WTC11 (cell line): ENCODE data around the gene SLCO4A1. TPM values are rescaled to one million over a fixed set of nuclear protein-coding genes. Genes with fewer than 3 reads are reported as not detected.

Source experiments
- ATAC-seq: fragments of 200-7000 bp; cut with Tn5 transposase; 2 replicates; pipeline ENCODE4 v1.10.0; 2021; ENCODE audit warnings: mild to moderate bottlenecking, moderate library complexity
- CTCF ChIA-PET: fragments of 300-600 bp; sonication (Branson Sonifier 250); formaldehyde crosslinking; loops from one replicate; lab custom pipeline; 2021; ENCODE audit warnings: antibody characterized with exemption; lab: Charles Lee
- POLR2A ChIA-PET: fragments of 350-600 bp; sonication (Branson Sonifier 250); formaldehyde crosslinking; loops from one replicate; lab custom pipeline; 2021; ENCODE audit warnings: antibody characterized with exemption; lab: Charles Lee
- DNase-seq: peaks from one replicate; pipeline ENCODE4 v3.0.0; 2021; ENCODE audit warnings: low spot score
- H3K27ac Mint-ChIP-seq: 2 replicates; pipeline ENCODE4 v1.8.0; 2021; ENCODE audit warnings: mixed read lengths
- H3K27me3 Mint-ChIP-seq: 2 replicates; pipeline ENCODE4 v1.8.0; 2021; ENCODE audit warnings: low read depth, mild to moderate bottlenecking, moderate library complexity, mixed read lengths
- H3K36me3 Mint-ChIP-seq: 2 replicates; pipeline ENCODE4 v1.8.0; 2021; ENCODE audit warnings: mixed read lengths
- H3K4me1 Mint-ChIP-seq: 2 replicates; pipeline ENCODE4 v1.8.0; 2022; ENCODE audit warnings: mixed read lengths
- H3K4me3 Mint-ChIP-seq: 2 replicates; pipeline ENCODE4 v1.8.0; 2021; ENCODE audit warnings: mild to moderate bottlenecking, moderate library complexity, mixed read lengths
- H3K9me3 Mint-ChIP-seq: 2 replicates; pipeline ENCODE4 v1.8.0; 2021; ENCODE audit warnings: mixed read lengths
- CBFB ChIP-seq: sonication (generic); formaldehyde crosslinking; IDR thresholded peaks from 2 replicates; pipeline ENCODE4 v1.8.1; 2022; ENCODE audit warnings: mild to moderate bottlenecking, low read depth, missing genetic modification reagents
- ESRRA ChIP-seq: sonication (generic); formaldehyde crosslinking; IDR thresholded peaks from 2 replicates; pipeline ENCODE4 v1.8.1; 2022; ENCODE audit warnings: mild to moderate bottlenecking, missing genetic modification reagents, borderline replicate concordance
- ETV6 ChIP-seq: sonication (generic); formaldehyde crosslinking; IDR thresholded peaks from 2 replicates; pipeline ENCODE4 v1.8.1; 2022; ENCODE audit warnings: mild to moderate bottlenecking, missing genetic modification reagents
- FOXP1 ChIP-seq: sonication (generic); formaldehyde crosslinking; IDR thresholded peaks from 2 replicates; pipeline ENCODE4 v1.8.0; 2022; ENCODE audit warnings: missing genetic modification reagents, mild to moderate bottlenecking, moderate library complexity, borderline replicate concordance
- GRHL2 ChIP-seq: fragments of 250-450 bp; sonication (Bioruptor Pico); IDR thresholded peaks from 2 replicates; pipeline ENCODE4 v1.8.0; 2022; ENCODE audit warnings: mild to moderate bottlenecking, moderate library complexity; ENCODE audit not compliant: insufficient replicate concordance, severe bottlenecking
- NFATC4 ChIP-seq: fragments of 250-450 bp; sonication (Bioruptor Pico); IDR thresholded peaks from 2 replicates; pipeline ENCODE4 v1.9.0; 2021; ENCODE audit warnings: mild to moderate bottlenecking
- NR1H2 ChIP-seq: sonication (generic); formaldehyde crosslinking; IDR thresholded peaks from 2 replicates; pipeline ENCODE4 v1.9.0; 2021; ENCODE audit warnings: mild to moderate bottlenecking, moderate library complexity, missing genetic modification reagents
- PRRX2 ChIP-seq: fragments of 250-450 bp; sonication (Bioruptor Pico); IDR thresholded peaks from 2 replicates; pipeline ENCODE4 v1.8.0; 2021; ENCODE audit warnings: mild to moderate bottlenecking
- TEAD4 ChIP-seq: sonication (generic); formaldehyde crosslinking; IDR thresholded peaks from 2 replicates; pipeline ENCODE4 v1.8.0; 2022; ENCODE audit warnings: mild to moderate bottlenecking, missing genetic modification reagents
- TP53 ChIP-seq: sonication (generic); formaldehyde crosslinking; IDR thresholded peaks from 2 replicates; pipeline ENCODE4 v1.8.1; 2023; ENCODE audit warnings: mild to moderate bottlenecking, missing genetic modification reagents
- ZBTB21 ChIP-seq: sonication (generic); formaldehyde crosslinking; IDR thresholded peaks from 2 replicates; pipeline ENCODE4 v1.8.1; 2023; ENCODE audit warnings: mild to moderate bottlenecking, missing genetic modification reagents, borderline replicate concordance
- ZNF263 ChIP-seq: sonication (generic); formaldehyde crosslinking; IDR thresholded peaks from 2 replicates; pipeline ENCODE4 v1.8.1; 2022; ENCODE audit warnings: low read depth, mild to moderate bottlenecking, moderate library complexity, missing genetic modification reagents
- total RNA-seq: library from RNA; stranded (reverse); gene quantifications from 3 replicates; pipeline ENCODE4 v1.2.3, GENCODE V29; 2021
- TF ChIP-seq, protein P1 (sequence below): sonication (generic); formaldehyde crosslinking; IDR thresholded peaks from 2 replicates; pipeline ENCODE4 v1.8.1; 2023; ENCODE audit warnings: mild to moderate bottlenecking, missing genetic modification reagents, moderate library complexity
- TF ChIP-seq, protein P2 (sequence below): sonication (generic); formaldehyde crosslinking; IDR thresholded peaks from 2 replicates; pipeline ENCODE4 v1.8.0; 2022; ENCODE audit warnings: mild to moderate bottlenecking, missing genetic modification reagents
- TF ChIP-seq, protein P3 (sequence below): sonication (generic); formaldehyde crosslinking; IDR thresholded peaks from 2 replicates; pipeline ENCODE4 v1.8.1; 2022; ENCODE audit warnings: low read depth, missing genetic modification reagents, borderline replicate concordance
- TF ChIP-seq, protein P4 (sequence below): sonication (generic); formaldehyde crosslinking; IDR thresholded peaks from 2 replicates; pipeline ENCODE4 v1.8.0; 2022; ENCODE audit warnings: mild to moderate bottlenecking, missing genetic modification reagents
- TF ChIP-seq, protein P5 (sequence below): sonication (generic); formaldehyde crosslinking; conservative IDR thresholded peaks from 2 replicates; pipeline ENCODE4 v1.8.1; 2022; ENCODE audit warnings: mild to moderate bottlenecking, missing genetic modification reagents
- TF ChIP-seq, protein P6 (sequence below): sonication (generic); formaldehyde crosslinking; IDR thresholded peaks from 2 replicates; pipeline ENCODE4 v1.8.1; 2023; ENCODE audit warnings: mild to moderate bottlenecking, missing genetic modification reagents, moderate library complexity
- TF ChIP-seq, protein P7 (sequence below): sonication (generic); formaldehyde crosslinking; IDR thresholded peaks from 2 replicates; pipeline ENCODE4 v1.8.1; 2022; ENCODE audit warnings: mild to moderate bottlenecking, missing genetic modification reagents, moderate library complexity, borderline replicate concordance

The SLCO4A1 gene
- total RNA-seq, 1 experiment from 2014 or later = 19.9 TPM

DNA sequence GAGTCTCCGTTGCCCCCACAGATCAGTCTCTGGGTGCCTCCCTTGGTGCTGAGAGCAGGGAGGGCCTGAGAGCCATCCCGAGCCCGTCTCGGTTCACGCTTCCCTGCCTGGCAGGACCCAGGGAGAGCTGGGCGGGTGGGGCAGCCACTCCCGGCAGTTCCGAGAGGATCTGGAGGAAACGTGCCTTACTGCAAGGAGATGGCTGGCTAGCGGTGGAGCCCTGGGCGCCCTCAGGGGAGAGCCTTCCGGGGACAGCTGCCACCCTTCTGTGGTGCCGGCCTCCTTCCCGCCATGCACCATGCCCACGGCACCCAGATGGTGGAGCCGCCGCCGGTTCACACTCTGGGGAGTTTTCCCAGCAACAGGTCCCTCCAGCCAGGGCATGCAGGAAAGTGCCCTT lies 45.8 kb upstream of the SLCO4A1 start:
- DNase-seq = no peak
- Mint-ChIP-seq H3K4me3 (no peak overlapping the region), H3K27me3 (no peaks in the 10 kb centered on the region; the same call in 1 of the 2 replicates), H3K27ac (no peak overlapping the region)
- ChIA-PET POLR2A (no interaction called here), CTCF (interaction anchor here (1.6 kb wide), 1 partner anchor 20 kb away, joined by 5 read pairs; no protein-coding TSS in a partner anchor)
- TF ChIP-seq ZBTB21 (CRISPR knock-in tag) (no peak), ZNF263 (CRISPR knock-in tag) (no peak), ESRRA (CRISPR knock-in tag) (no peak), GRHL2 (CRISPR knock-in tag) (no peak), NR1H2 (no peak), TEAD4 (no peak), TP53 (CRISPR knock-in tag) (no peak), FOXP1 (CRISPR knock-in tag) (no peak), CBFB (CRISPR knock-in tag) (no peak), PRRX2 (no peak), NFATC4 (CRISPR knock-in tag) (no peak), ETV6 (CRISPR knock-in tag) (no peak)
- TF ChIP-seq, protein P1, sequence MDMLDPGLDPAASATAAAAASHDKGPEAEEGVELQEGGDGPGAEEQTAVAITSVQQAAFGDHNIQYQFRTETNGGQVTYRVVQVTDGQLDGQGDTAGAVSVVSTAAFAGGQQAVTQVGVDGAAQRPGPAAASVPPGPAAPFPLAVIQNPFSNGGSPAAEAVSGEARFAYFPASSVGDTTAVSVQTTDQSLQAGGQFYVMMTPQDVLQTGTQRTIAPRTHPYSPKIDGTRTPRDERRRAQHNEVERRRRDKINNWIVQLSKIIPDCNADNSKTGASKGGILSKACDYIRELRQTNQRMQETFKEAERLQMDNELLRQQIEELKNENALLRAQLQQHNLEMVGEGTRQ (CRISPR knock-in tag) = no peak
- TF ChIP-seq, protein P2, sequence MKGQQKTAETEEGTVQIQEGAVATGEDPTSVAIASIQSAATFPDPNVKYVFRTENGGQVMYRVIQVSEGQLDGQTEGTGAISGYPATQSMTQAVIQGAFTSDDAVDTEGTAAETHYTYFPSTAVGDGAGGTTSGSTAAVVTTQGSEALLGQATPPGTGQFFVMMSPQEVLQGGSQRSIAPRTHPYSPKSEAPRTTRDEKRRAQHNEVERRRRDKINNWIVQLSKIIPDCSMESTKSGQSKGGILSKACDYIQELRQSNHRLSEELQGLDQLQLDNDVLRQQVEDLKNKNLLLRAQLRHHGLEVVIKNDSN (CRISPR knock-in tag) = no peak
- TF ChIP-seq, protein P3, sequence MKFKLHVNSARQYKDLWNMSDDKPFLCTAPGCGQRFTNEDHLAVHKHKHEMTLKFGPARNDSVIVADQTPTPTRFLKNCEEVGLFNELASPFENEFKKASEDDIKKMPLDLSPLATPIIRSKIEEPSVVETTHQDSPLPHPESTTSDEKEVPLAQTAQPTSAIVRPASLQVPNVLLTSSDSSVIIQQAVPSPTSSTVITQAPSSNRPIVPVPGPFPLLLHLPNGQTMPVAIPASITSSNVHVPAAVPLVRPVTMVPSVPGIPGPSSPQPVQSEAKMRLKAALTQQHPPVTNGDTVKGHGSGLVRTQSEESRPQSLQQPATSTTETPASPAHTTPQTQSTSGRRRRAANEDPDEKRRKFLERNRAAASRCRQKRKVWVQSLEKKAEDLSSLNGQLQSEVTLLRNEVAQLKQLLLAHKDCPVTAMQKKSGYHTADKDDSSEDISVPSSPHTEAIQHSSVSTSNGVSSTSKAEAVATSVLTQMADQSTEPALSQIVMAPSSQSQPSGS (CRISPR knock-in tag) = no peak
- TF ChIP-seq, protein P4, sequence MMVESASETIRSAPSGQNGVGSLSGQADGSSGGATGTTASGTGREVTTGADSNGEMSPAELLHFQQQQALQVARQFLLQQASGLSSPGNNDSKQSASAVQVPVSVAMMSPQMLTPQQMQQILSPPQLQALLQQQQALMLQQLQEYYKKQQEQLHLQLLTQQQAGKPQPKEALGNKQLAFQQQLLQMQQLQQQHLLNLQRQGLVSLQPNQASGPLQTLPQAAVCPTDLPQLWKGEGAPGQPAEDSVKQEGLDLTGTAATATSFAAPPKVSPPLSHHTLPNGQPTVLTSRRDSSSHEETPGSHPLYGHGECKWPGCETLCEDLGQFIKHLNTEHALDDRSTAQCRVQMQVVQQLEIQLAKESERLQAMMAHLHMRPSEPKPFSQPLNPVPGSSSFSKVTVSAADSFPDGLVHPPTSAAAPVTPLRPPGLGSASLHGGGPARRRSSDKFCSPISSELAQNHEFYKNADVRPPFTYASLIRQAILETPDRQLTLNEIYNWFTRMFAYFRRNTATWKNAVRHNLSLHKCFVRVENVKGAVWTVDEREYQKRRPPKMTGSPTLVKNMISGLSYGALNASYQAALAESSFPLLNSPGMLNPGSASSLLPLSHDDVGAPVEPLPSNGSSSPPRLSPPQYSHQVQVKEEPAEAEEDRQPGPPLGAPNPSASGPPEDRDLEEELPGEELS (CRISPR knock-in tag) = no peak
- TF ChIP-seq, protein P5, sequence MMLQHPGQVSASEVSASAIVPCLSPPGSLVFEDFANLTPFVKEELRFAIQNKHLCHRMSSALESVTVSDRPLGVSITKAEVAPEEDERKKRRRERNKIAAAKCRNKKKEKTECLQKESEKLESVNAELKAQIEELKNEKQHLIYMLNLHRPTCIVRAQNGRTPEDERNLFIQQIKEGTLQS (CRISPR knock-in tag) = no peak
- TF ChIP-seq, protein P6, sequence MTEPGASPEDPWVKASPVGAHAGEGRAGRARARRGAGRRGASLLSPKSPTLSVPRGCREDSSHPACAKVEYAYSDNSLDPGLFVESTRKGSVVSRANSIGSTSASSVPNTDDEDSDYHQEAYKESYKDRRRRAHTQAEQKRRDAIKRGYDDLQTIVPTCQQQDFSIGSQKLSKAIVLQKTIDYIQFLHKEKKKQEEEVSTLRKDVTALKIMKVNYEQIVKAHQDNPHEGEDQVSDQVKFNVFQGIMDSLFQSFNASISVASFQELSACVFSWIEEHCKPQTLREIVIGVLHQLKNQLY (CRISPR knock-in tag) = no peak
- TF ChIP-seq, protein P7, sequence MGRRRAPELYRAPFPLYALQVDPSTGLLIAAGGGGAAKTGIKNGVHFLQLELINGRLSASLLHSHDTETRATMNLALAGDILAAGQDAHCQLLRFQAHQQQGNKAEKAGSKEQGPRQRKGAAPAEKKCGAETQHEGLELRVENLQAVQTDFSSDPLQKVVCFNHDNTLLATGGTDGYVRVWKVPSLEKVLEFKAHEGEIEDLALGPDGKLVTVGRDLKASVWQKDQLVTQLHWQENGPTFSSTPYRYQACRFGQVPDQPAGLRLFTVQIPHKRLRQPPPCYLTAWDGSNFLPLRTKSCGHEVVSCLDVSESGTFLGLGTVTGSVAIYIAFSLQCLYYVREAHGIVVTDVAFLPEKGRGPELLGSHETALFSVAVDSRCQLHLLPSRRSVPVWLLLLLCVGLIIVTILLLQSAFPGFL (CRISPR knock-in tag) = no peak
- TF ChIP-seq, all 79 proteins: peak for 0
- H3K9me3 Mint-ChIP-seq = no peaks in the 10 kb centered on the region
- ATAC-seq = no peak
- peaks cover 6% of the 10 kb centered on the region for H3K4me1 Mint-ChIP-seq
- no peaks in the 10 kb centered on the region for H3K36me3 Mint-ChIP-seq
